Stimulated activated CD4-positive, alpha-beta T cell treated with anti-CD3 and anti-CD28 coated beads, TNF-alpha, amount 100 ng/mL, for 4 hours (primary cell): ENCODE data around the gene COX14.

Experiments
- DNase-seq, 3 experiments: peaks; one replicate each; pipeline ENCODE4 v3.0.0-alpha.2; 2020; ENCODE audit warnings: low read depth in 3 of 3

The COX14 gene

DNA sequence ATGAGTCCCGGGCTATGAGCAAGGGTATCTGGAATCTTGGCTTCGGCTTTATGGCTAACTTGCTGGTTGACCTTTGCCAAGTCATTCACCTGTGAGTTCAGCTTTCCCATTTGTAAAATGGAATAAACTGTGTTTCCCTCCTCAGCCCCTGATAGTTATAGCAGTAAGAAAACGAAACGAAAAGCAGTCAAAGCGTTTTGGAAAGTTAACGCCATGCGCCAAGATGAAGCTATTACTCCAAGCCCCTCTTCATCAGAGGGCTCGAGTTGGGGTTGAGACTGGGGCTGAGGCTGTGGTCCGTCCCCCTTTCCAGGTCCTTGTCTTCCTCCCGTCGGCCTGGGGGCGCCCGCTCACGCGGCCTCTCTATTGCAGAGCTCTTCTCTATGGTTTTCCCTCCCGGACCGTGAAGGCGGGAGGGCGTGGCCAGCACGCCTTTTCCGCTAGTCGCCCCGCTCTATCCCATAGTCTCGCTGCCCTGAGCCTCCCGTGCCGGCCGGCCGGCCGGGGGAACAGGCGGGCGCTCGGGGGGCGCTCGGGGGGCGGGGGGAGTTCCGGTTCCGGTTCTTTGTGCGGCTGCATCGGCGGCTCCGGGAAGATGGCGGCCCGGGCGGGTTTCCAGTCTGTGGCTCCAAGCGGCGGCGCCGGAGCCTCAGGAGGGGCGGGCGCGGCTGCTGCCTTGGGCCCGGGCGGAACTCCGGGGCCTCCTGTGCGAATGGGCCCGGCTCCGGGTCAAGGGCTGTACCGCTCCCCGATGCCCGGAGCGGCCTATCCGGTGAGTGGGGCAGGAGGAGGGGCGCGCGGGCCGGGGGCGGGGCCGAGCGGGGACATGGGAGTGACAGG lies 27.0 kb upstream of the COX14 start, which contains the start of gene SMARCD1:
Gene SMARCD1, plus strand, starts transcription at position 568 of the 840 bp plus-strand sequence. Its CDS starts 28 bp downstream, at position 596.
- peak; percentile 75 to 82 (median 78) for DNase-seq

DNA sequence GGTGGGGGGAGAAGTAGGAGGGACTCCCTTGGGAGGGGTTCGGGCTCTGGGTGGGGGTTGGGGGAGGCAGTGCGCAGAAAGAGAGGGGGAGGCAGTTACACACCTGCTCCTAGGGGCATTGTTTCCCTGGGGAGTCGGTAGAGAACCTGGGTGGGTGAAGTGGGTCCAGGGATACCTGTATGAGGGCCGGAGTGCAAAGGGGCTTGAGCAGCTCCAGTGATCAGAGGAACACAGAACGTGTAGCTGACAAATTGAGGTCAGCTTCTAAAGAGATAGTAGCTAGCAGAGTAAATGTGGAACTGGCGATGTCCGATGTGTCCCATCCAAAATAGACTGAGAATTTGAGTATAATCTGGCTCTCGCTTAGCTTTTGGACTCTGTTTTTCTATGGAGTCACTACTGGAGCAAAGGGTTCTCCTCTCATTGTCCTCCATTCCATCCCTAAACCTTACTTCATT lies 26.4 kb upstream of the COX14 start:
- no peak for DNase-seq

- no peak for DNase-seq
These were observed 25.9 kb upstream of the COX14 start for GRCh38 chr12:50086148-50086547.

DNA sequence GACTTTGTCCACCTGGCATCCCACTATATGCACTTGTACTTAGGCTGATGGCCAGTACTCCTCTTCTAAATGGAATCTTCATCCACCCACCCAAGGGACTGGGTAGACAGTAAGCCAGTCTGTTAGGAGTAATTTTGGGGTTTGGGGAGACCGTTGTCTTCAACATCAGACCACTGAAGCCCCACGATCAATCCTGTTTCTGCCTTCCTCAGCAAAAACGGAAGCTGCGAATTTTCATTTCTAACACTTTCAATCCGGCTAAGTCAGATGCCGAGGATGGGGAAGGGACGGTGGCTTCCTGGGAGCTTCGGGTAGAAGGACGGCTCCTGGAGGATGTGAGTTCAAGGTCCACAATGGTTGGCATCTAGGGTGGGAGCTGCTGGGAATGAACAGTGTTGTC lies 24.9 kb upstream of the COX14 start:
- no peak for DNase-seq

DNA sequence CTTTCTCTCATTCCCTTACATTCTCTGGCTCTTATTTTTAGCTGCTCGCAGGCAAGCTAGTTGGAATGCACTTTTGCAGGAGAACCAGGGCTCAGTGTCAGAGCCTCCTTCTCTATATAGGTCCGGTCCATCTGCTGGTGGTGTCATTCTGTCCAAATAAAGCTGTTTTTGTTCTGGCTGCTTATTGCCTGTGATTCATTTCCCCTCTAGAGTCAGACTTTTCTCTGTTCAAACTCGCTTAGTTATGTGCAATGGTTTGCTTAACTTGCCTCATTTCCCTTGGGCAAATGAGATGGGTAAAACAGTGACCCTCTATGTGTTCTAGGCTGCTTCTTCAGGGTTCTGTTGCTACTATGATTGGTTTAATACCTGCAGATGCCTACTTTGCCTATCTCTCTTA lies 24.0 kb upstream of the COX14 start:
- DNase-seq = no peak

GRCh38 chr12:50088577-50089335 lies 23.3 kb upstream of the COX14 start:
- peak in 1 of 3 experiments; percentile 37 for DNase-seq

- DNase-seq = no peak
These were observed 22.3 kb upstream of the COX14 start for GRCh38 chr12:50089730-50090129.

DNA sequence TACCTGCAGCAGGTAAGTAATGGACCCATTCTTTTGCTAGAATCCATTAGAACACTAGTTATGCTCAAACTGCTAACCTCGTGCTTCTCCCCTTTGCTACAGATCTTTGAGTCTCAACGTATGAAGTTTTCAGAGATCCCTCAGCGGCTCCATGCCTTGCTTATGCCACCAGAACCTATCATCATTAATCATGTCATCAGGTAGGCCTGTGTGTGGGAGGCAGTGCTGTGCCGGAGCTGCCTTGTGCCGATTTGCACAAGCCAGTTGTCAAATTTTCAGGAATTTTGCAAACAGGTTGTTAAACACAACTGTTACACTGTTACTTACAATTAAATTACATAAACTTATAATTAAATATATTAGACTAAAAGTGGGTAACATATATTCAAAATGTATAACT lies 21.6 kb upstream of the COX14 start:
- DNase-seq = no peak

DNA sequence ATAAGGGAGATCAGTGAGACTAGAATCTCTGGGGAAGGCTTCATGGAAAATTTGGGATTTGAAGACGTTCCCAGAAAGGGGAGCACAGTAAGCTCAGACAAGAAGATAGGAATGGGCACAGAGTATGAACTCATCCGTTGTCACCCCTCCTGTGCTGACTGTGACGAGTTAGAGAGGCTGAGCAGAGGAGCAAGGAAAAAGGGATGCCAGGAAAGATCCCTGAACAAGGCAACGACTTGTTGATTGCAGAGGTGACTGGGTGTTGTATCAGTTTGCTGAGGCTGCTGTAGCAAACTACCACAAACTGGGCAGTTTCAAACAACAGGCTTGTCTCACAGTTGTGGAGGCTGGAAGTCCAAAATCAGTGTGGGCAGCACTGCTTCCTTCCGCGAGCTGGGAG lies 14.1 kb upstream of the COX14 start:
- DNase-seq = no peak

- DNase-seq = no peak
These were observed 12.6 kb upstream of the COX14 start for GRCh38 chr12:50099302-50100008.

GRCh38 chr12:50100561-50100960 lies 11.5 kb upstream of the COX14 start:
- DNase-seq = no peak

DNA sequence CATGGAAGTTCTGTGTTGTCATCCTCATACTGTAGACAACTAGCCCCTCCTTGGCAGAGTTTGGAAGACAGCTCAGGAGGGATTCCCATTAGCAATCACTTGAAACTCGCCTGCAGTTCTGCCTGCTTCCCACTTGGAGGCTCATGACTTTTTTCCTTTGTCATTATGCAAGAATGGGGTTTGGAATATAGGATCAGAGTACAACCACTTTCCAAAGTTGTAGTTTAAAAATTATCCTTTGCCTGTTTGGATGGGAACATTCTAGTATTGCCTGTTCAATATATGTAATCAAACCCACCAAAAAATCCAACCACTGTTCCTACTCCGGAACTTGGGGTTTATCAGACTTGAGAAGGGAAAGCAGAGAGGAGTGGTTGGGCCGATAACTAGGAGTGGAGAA lies 10.4 kb upstream of the COX14 start:
- DNase-seq = no peak

GRCh38 chr12:50102131-50102531 lies 9.9 kb upstream of the COX14 start:
- DNase-seq = no peak

DNA sequence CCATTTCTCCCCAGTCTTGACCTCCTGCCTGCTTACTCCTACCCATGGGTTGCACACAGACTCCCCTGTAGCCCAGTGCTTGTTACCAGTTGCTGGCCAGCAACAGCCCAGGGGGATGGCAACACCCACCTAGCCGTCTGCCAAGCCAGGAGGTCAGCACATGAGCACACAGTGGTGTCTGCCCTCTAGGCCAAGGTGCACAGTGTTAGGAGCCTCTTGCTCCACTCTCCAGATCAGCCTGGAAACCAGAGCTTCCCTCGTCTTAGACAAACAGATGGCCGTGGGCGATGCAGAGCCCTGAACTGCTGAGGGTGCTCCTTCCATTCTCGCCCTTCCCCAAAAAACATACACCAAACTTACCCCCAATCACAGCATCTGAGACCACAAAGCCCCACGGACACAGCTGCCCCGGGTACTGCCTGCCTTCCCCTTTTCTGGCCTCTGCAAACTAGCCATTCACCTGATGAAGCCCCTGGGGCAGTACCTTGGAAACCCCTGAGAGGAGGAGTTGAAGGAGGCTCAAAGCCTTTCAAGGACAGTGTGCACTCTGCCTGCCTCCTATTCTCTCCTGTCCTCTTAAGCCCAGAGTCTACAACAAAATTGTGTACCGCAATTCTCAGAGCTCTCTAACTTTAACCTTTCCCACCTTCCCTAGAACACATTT lies 9.3 kb upstream of the COX14 start:
- DNase-seq = no peak

GRCh38 chr12:50103351-50103750 lies 8.7 kb upstream of the COX14 start:
- DNase-seq = no peak

- DNase-seq = no peak
These were observed 8.2 kb upstream of the COX14 start, which contains the start of gene GPD1 for GRCh38 chr12:50103767-50104321. GPD1 (plus strand) TSS chr12:50104008; CDS start chr12:50104051, 43 bp downstream.

- no peak for DNase-seq
These were observed 7.3 kb upstream of the COX14 start for GRCh38 chr12:50104417-50105366.

DNA sequence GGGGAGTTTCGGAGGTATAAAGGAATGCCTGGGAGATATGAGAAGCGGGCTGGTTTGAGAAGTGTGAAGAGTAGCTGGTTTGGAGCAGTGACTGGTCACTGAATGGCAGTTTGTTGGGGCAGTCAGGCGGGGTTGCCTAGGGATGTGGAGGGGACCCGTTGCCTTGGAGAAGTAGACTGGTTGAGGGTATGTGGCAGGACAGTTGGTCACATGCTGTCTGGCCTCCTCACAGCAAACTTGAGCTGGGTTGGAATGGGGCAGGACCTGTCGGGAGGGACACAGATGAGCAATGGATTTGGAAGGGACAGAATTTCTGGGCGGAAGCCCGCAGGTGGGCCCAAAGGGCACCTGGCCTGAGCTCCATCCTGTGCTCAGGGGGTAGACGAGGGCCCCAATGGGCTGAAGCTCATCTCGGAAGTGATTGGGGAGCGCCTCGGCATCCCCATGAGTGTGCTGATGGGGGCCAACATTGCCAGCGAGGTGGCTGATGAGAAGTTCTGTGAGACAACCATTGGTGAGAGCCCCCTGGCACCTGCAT lies 6.1 kb upstream of the COX14 start:
- DNase-seq = no peak

DNA sequence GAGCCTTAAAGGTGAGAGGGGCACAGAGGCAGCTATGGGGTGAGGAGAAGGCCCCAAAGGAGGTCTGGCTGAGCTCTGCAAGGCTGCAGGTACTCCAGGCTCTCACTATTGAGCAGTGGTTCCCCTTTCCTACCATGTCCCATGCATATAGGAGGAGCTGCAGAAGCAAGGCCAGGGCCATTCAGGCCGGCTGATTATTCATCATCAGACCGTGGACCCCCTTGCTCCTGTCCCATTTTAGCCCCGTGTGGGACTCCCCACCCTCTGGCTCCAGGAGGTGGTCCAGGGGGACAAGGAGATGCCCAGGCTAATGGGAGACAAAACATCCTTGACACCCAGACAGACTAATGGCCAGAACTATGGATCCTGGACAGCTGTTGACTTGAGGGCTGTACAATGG lies 5.1 kb upstream of the COX14 start:
- DNase-seq = no peak
